PC-3 (cell line): ENCODE data around the gene CTNS.

ENCODE experiments used
- CTCF ChIP-seq: fragments of 300-600 bp; sonication (generic); conservative IDR thresholded peaks from 2 replicates; pipeline ENCODE4 v1.5.1; 2017; ENCODE audit warnings: antibody characterized with exemption, low read depth, mild to moderate bottlenecking, low read length
- EZH2 ChIP-seq: fragments of 300-600 bp; sonication (generic); IDR thresholded peaks from one replicate; pipeline ENCODE4 v1.6.1; 2017; ENCODE audit warnings: antibody characterized with exemption, mild to moderate bottlenecking, low read length; ENCODE audit not compliant: unreplicated experiment

- TF ChIP-seq CTCF = no peak
- no peak for TF ChIP-seq EZH2
Observed at GRCh38 chr17:3668279-3669084, 31.9 kb downstream of the CTNS start, which contains the start of the genes EMC6 and TAX1BP3.
